AG04450 (cell line): ENCODE data around the gene MIEF1. TPM values are rescaled to one million over a fixed set of nuclear protein-coding genes. Genes with fewer than 3 reads are reported as not detected.

Experiments
- CTCF ChIA-PET: fragments of 300-600, 350-600 bp; formaldehyde crosslinking; extraction: SDS; loops from one replicate; lab custom pipeline; 2022; ENCODE audit warnings: antibody characterized with exemption, inconsistent platforms; lab: Charles Lee
- POLR2A ChIA-PET: fragments of 350-600 bp; formaldehyde crosslinking; extraction: SDS; loops from one replicate; lab custom pipeline; 2021; ENCODE audit warnings: antibody characterized with exemption, inconsistent platforms; lab: Yijun Ruan, JAX
- DNase-seq: peaks from one replicate; pipeline ENCODE4 v3.0.0-alpha.2; 2011; ENCODE audit warnings: low read depth, low spot score
- H3K27ac ChIP-seq: one replicate; pipeline ENCODE4 v1.5.1; 2012; ENCODE audit warnings: low read depth, low read length, control low read depth
- H3K27me3 ChIP-seq: one replicate; pipeline ENCODE4 v1.6.0; 2012; ENCODE audit warnings: low read length; ENCODE audit not compliant: control insufficient read depth, insufficient read depth
- H3K4me3 ChIP-seq: 2 replicates; pipeline ENCODE4 v1.5.1; 2011; ENCODE audit warnings: mild to moderate bottlenecking, low read depth, low read length, control low read depth
- H3K9me3 ChIP-seq: 2 replicates; pipeline ENCODE4 v1.5.1; 2012; ENCODE audit warnings: low read length; ENCODE audit not compliant: control insufficient read depth, insufficient read depth
- polyA plus RNA-seq: library from polyadenylated mRNA; depleted of rRNA; stranded (reverse); fragments of >200 nt; gene quantifications from 2 replicates; pipeline ENCODE4 v1.2.3, GENCODE V29; 2011
- TF ChIP-seq, protein P1 (sequence below): IDR thresholded peaks from 2 replicates; pipeline ENCODE4 v1.5.1; 2011; ENCODE audit warnings: low read depth, low read length, control low read depth, inconsistent platforms

Gene MIEF1
- polyA plus RNA-seq, 1 experiment: 18.9 TPM

DNA sequence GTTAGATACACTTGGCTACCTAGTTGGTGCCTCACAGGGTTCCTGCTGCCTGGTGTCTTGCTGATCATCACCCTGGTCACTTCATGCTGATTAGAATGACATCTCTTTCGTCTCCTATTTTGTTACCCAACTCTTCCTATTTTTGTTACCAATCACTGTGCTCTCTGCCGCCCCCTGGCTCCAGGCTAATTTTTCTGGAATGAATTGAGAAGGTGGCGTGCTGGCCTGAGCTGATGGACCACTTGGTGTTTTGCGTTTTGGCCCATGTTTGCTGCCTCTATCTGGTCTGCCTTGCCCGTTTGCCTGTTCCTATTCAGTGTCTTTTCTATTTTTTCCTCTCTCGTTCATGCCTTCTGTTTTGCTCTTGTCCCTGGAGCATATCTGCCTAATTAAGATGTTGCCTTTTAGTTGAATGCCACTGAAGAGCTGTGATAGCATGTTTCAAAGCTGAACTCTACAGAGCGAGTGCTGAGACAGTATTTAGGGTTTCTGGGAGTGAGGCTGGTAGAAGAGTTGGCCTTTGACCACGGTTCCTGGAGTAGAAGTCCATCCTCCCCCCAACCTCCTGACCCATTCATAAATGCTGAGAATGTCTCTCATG is 12.4 kb downstream of the MIEF1 start:
- DNase-seq: no peak
- TF ChIP-seq, protein P1, sequence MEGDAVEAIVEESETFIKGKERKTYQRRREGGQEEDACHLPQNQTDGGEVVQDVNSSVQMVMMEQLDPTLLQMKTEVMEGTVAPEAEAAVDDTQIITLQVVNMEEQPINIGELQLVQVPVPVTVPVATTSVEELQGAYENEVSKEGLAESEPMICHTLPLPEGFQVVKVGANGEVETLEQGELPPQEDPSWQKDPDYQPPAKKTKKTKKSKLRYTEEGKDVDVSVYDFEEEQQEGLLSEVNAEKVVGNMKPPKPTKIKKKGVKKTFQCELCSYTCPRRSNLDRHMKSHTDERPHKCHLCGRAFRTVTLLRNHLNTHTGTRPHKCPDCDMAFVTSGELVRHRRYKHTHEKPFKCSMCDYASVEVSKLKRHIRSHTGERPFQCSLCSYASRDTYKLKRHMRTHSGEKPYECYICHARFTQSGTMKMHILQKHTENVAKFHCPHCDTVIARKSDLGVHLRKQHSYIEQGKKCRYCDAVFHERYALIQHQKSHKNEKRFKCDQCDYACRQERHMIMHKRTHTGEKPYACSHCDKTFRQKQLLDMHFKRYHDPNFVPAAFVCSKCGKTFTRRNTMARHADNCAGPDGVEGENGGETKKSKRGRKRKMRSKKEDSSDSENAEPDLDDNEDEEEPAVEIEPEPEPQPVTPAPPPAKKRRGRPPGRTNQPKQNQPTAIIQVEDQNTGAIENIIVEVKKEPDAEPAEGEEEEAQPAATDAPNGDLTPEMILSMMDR: peak; percentile 82
- Histone ChIP-seq H3K4me3 (no peak overlapping the region), H3K27me3 (no peaks in the 10 kb centered on the region), H3K9me3 (no peaks in the 10 kb centered on the region), H3K27ac (no peak overlapping the region)
- ChIA-PET CTCF (interaction anchor here (0.5 to 2.4 kb wide), 25 partner anchors 9 to 574 kb away, joined by 3 to 17 read pairs (median 5); partner anchors contain the start of genes MIEF1, RPL3 and TAB1), POLR2A (interaction anchor here (0.9 to 1.5 kb wide), 3 partner anchors 21 to 196 kb away, joined by 3 to 5 read pairs (median 3); partner anchors contain the start of gene RPL3)

DNA sequence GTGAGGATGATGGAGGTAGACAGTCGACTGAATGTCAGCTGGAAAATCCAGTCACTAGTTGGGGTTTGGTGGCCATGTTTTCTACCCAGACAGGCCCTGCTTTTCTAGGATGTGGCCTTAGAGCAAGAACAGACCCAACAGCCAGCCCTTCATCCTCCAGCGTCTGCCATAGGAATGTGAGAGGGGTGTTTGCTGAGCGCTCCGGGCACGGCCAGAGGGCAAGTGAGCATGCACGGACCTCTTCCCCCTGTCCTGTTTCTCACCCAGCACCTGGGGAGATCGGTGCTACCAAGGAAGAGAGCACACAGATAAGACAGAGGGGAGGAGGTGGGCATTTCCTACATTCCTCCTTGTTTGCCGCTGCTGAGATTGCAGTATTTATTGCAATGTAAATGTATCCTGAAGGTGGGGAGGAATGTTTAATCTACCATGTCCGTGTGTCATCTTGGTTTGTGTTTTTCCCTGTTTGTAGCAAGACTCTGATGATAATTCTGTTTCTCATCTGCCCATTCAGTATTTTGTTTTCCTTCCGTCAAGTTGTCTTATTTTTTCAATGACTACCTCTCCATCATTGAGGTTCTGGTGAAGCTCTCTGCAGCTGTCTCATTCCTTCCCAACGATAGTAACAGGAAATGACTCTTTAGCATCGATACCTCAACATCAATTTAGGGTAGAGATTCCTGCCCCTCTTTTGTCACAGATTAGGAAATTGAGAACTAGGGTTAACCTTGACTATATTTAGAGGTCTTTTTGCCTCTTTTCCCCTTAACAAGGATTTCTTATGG is 13.4 kb downstream of the MIEF1 start:
- TF ChIP-seq, protein P1: no peak
- no peak overlapping the region for H3K4me3 ChIP-seq
- H3K27ac ChIP-seq: no peak overlapping the region
- no peaks in the 10 kb centered on the region for H3K27me3 ChIP-seq
- DNase-seq: no peak
- ChIA-PET POLR2A (interaction anchor here (0.6 to 0.9 kb wide), 2 partner anchors 15 to 197 kb away, joined by 3 read pairs; no protein-coding TSS in a partner anchor), CTCF (interaction anchor here (0.6 to 2.6 kb wide), 23 partner anchors 9 to 573 kb away, joined by 3 to 17 read pairs (median 5); partner anchors contain the start of genes MIEF1, RPL3 and TAB1)
- peaks cover under 1% of the 10 kb centered on the region; the same call in 1 of the 2 replicates for H3K9me3 ChIP-seq

DNA sequence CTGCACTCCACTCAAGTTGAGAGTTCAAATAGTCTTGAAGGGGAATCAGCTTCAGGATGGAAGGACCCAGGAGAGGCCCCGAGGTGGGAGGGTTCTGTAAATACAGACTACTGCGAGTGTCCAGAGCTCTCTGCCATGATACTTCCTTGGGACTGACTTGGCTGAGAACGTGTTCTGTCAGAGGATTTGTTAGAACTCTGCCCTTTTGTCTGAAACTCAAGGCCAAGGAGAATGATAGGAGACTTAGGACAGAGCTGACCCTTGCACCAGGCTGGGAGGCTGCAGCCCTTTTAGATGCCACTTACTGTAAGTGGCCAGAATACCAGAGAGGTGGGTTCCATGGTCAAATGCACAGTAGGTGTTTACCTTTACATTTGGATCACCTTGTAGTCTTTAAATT is 15.4 kb downstream of the MIEF1 start:
- POLR2A ChIA-PET: interaction anchor here (0.5 to 1.2 kb wide), 2 partner anchors 15 to 992 kb away, joined by 5 read pairs; partner anchors contain the start of gene MIEF1
- Histone ChIP-seq H3K9me3 (peaks cover 4% of the 10 kb centered on the region; the same call in 1 of the 2 replicates), H3K4me3 (no peak overlapping the region), H3K27me3 (no peaks in the 10 kb centered on the region), H3K27ac (no peak overlapping the region)
- CTCF ChIA-PET: interaction anchor here (1.0 to 2.6 kb wide), 5 partner anchors 11 to 24 kb away, joined by 3 to 13 read pairs (median 6); no protein-coding TSS in a partner anchor
- TF ChIP-seq, protein P1: no peak
- DNase-seq: no peak

DNA sequence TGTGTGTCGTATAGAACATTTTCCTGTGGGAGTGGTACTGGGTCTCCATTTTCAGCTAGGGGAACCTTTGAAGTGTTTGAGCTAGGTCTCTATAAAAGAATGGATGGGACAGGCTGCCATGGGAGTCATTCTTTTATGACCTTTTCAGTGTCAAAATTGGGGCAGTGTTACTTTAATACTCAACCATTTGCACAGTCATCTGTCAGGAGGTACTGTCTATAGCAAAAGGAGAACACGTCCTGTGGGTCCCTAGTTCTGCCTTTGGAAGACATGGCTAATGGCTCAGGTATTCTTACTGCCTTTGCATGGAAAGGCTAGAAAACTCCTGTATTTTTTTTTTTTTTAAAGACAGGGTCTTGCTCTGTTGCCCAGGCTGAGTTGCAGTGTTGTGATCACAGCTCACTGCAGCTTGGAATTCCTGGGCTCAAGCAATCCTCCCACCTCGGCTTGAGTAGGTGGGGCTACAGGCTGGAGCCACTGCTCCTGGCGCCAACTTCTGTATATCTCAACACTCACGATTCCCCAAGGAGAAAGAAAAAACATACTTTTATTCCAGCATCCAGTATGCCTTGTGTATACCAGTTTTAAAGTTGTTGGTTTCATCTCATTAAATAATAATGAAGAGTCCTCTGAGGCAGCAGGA is 16.2 kb downstream of the MIEF1 start:
- H3K9me3 ChIP-seq: peaks cover 4% of the 10 kb centered on the region; the same call in 1 of the 2 replicates
- no peak overlapping the region for H3K4me3 ChIP-seq
- TF ChIP-seq, protein P1: no peak
- CTCF ChIA-PET: interaction anchor here (1.0 to 2.6 kb wide), 4 partner anchors 11 to 22 kb away, joined by 3 to 13 read pairs (median 8); no protein-coding TSS in a partner anchor
- peak overlapping the region; percentile 86 for H3K27ac ChIP-seq
- no peak for DNase-seq
- POLR2A ChIA-PET: interaction anchor here (0.7 kb wide), 1 partner anchor 20 kb away, joined by 3 read pairs; no protein-coding TSS in a partner anchor
- H3K27me3 ChIP-seq: no peaks in the 10 kb centered on the region
